GM12878 (cell line): Measurements from ENCODE around the gene MPDZ. TPM values are rescaled to one million over a fixed set of nuclear protein-coding genes. Genes with fewer than 3 reads are reported as not detected.

Source experiments
- ATAC-seq: fragments of 200-7000 bp; cut with Tn5 transposase; 3 replicates; pipeline ENCODE4 v1.9.1; 2020; ENCODE audit warnings: mild to moderate bottlenecking, moderate library complexity
- BruUV-seq: library from RNA; stranded (reverse); fragments of 400-500 nt; replicated peaks from 2 replicates; lab custom pipeline; 2021; lab: Mats Ljungman, UMichigan
- CTCF ChIA-PET: fragments of 300-600 bp; sonication (Branson Sonifier 250); formaldehyde crosslinking; extraction: SDS; loops from one replicate; lab custom pipeline; 2021; ENCODE audit warnings: inconsistent platforms; lab: Yijun Ruan, JAX
- POLR2A ChIA-PET: fragments of 350-600 bp; formaldehyde crosslinking; extraction: SDS; loops from one replicate; lab custom pipeline; 2021; ENCODE audit warnings: inconsistent platforms; lab: Charles Lee
- RAD21 ChIA-PET: fragments of 300-600 bp; sonication (Branson Sonifier 250); formaldehyde crosslinking; loops from one replicate; lab custom pipeline; 2023; ENCODE audit warnings: antibody characterized with exemption; ENCODE audit not compliant: unreplicated experiment; lab: Charles Lee
- SMC1A ChIA-PET: fragments of 300-600 bp; sonication (Branson Sonifier 250); formaldehyde crosslinking; loops from one replicate; lab custom pipeline; 2023; ENCODE audit not compliant: unreplicated experiment, uncharacterized antibody; lab: Charles Lee
- DNase-seq: peaks from one replicate; pipeline ENCODE4 v3.0.0-alpha.2; 2011; ENCODE audit warnings: low read depth, low spot score
- FAIRE-seq: peaks from 3 replicates; lab custom pipeline; 2011; peaks lifted over from hg19 to GRCh38; lab: Jason Lieb, UNC
- H2AFZ ChIP-seq: 2 replicates; pipeline ENCODE4 v1.6.0; 2011; ENCODE audit warnings: low read depth, low read length, control low read depth; ENCODE audit not compliant: control insufficient read depth
- H3K27ac ChIP-seq: 2 replicates; pipeline ENCODE4 v1.5.1; 2011; ENCODE audit warnings: control low read depth; ENCODE audit not compliant: control insufficient read depth, insufficient read depth
- H3K27me3 ChIP-seq, 2 experiments: replicated peaks in 1 of 2; 2 replicates each; pipeline versions ENCODE4 v1.6.0 to v1.6.1; 2011; ENCODE audit warnings: low read length in 1 of 2; ENCODE audit not compliant: control insufficient read depth in 2 of 2, insufficient read depth in 2 of 2
- H3K36me3 ChIP-seq, 2 experiments: 2 replicates each; pipeline ENCODE4 v1.5.1; 2011; ENCODE audit warnings: low read length in 1 of 2; ENCODE audit not compliant: control insufficient read depth in 2 of 2, insufficient read depth in 2 of 2
- H3K4me1 ChIP-seq: 2 replicates; pipeline ENCODE4 v1.6.1; 2011; ENCODE audit warnings: mild to moderate bottlenecking, low read length, moderate library complexity, mixed read lengths; ENCODE audit not compliant: control insufficient read depth, insufficient read depth
- H3K4me2 ChIP-seq: 2 replicates; pipeline ENCODE4 v1.6.0; 2011; ENCODE audit warnings: control low read depth; ENCODE audit not compliant: control insufficient read depth, insufficient read depth
- H3K4me3 ChIP-seq: fragments of 200-600 bp; sonication (generic); 2 replicates; pipeline ENCODE4 v1.5.1; 2016
- H3K79me2 ChIP-seq: 2 replicates; pipeline ENCODE4 v1.6.0; 2011; ENCODE audit warnings: low read length; ENCODE audit not compliant: control insufficient read depth, insufficient read depth
- H3K9ac ChIP-seq: 2 replicates; pipeline ENCODE4 v1.8.0; 2011; ENCODE audit warnings: low read length, control low read depth, mixed read lengths; ENCODE audit not compliant: control insufficient read depth, insufficient read depth
- H3K9me3 ChIP-seq: replicated peaks from 3 replicates; pipeline ENCODE4 v1.5.1; 2011; ENCODE audit warnings: mild to moderate bottlenecking, low read length; ENCODE audit not compliant: control insufficient read depth, insufficient read depth
- H4K20me1 ChIP-seq: 2 replicates; pipeline ENCODE4 v1.6.0; 2011; ENCODE audit not compliant: control insufficient read depth, insufficient read depth
- CBFB ChIP-seq: IDR thresholded peaks from 2 replicates; pipeline ENCODE4 v1.6.1; 2016; ENCODE audit warnings: antibody characterized with exemption, low read depth
- HDAC2 ChIP-seq: fragments of 200-600 bp; sonication (generic); IDR thresholded peaks from 2 replicates; pipeline ENCODE4 v1.6.1; 2017
- HDAC6 ChIP-seq: fragments of 200-600 bp; sonication (generic); IDR thresholded peaks from one replicate; pipeline ENCODE4 v1.8.0; 2017; ENCODE audit warnings: antibody characterized with exemption; ENCODE audit not compliant: unreplicated experiment
- IRF4 ChIP-seq: IDR thresholded peaks from 2 replicates; pipeline ENCODE4 v1.6.1; 2011; ENCODE audit warnings: low read depth, low read length
- IRF5 ChIP-seq: fragments of 450-650 bp; IDR thresholded peaks from 2 replicates; pipeline ENCODE4 v1.6.1; 2017; ENCODE audit warnings: borderline replicate concordance
- NBN ChIP-seq: fragments of 450-650 bp; IDR thresholded peaks from 2 replicates; pipeline ENCODE4 v1.6.1; 2016
- NFIC ChIP-seq: IDR thresholded peaks from 2 replicates; pipeline ENCODE4 v1.6.1; 2012; ENCODE audit warnings: low read depth, mild to moderate bottlenecking, inconsistent platforms, low read length, moderate library complexity
- POLR2AphosphoS5 ChIP-seq: IDR thresholded peaks from 2 replicates; pipeline ENCODE4 v1.6.1; 2011; ENCODE audit warnings: mild to moderate bottlenecking, low read length, inconsistent platforms
- SPI1 ChIP-seq: IDR thresholded peaks from 2 replicates; pipeline ENCODE4 v1.6.1; 2011; ENCODE audit warnings: low read depth, mild to moderate bottlenecking, low read length, moderate library complexity, borderline replicate concordance; ENCODE audit not compliant: insufficient read depth
- TCF12 ChIP-seq: IDR thresholded peaks from 2 replicates; pipeline ENCODE4 v1.6.1; 2011; ENCODE audit warnings: low read depth, mild to moderate bottlenecking, low read length
- WRNIP1 ChIP-seq: IDR thresholded peaks from 2 replicates; pipeline ENCODE4 v1.6.1; 2011; ENCODE audit warnings: low read depth, low read length, improper control_type of control experiment, borderline replicate concordance
- ZNF622 ChIP-seq: fragments of 450-650 bp; IDR thresholded peaks from 2 replicates; pipeline ENCODE4 v1.6.1; 2017; ENCODE audit warnings: mild to moderate bottlenecking, inconsistent platforms
- WGBS: methylation state at CpG from one replicate; pipeline ENCODE4 v1.1.6; 2016; ENCODE audit warnings: low lambda C conversion rate; ENCODE audit not compliant: insufficient replicate concordance, insufficient coverage; ENCODE audit errors: missing lambda C conversion rate; 5-methylcytosine and 5-hydroxymethylcytosine counted together
- in situ Hi-C: fragments of 300-500 bp; cut with MboI; formaldehyde crosslinking; loops from 9 replicates; pipeline ENCODE4 v1.14.3; 2018; ENCODE audit warnings: mixed read lengths
- intact Hi-C: fragments of 100-400 bp; cut with micrococcal nuclease; formaldehyde crosslinking; loops from one replicate; pipeline ENCODE4 v1.14.2; 2022; ENCODE audit not compliant: unreplicated experiment
- polyA plus RNA-seq, 11 experiments: library from polyadenylated mRNA; depleted of rRNA in 4 of 11; unstranded in 6 of 11; stranded (reverse) in 5 of 11; fragments of >200 nt; fragmentation: Nextera tagmentation in 4 of 11; fragmentation: Illumina TruSeq in 1 of 11; extraction: Ambion mirVana in 4 of 11; extraction: Trizol in 1 of 11; gene quantifications; 1 replicate in 1 of 11; 2 replicates in 10 of 11; pipeline versions ENCODE4 v1.2.1 to v1.2.3, GENCODE V29; 2011 to 2016; ENCODE audit warnings: inconsistent platforms in 2 of 11, missing spikeins in 2 of 11, low read depth in 1 of 11
- total RNA-seq, 4 experiments: library from RNA; depleted of rRNA in 3 of 4; stranded (reverse); fragments of >200 nt in 3 of 4; fragmentation: Illumina TruSeq in 1 of 4; extraction: Trizol in 1 of 4; gene quantifications; 2 replicates each; pipeline versions ENCODE4 v1.2.1 to v1.2.3, GENCODE V29; 2013 to 2021
- TF ChIP-seq, protein P1 (sequence below): fragments of 450-650 bp; IDR thresholded peaks from 2 replicates; pipeline ENCODE4 v1.6.1; 2017; ENCODE audit warnings: mild to moderate bottlenecking, moderate library complexity
- TF ChIP-seq, protein P2 (sequence below): fragments of 150-350 bp; IDR thresholded peaks from 2 replicates; pipeline ENCODE4 v1.6.1; 2016; ENCODE audit warnings: low read depth, low read length

The MPDZ gene
- total and polyA plus RNA-seq, 10 of the 15 experiments (the other 5 are each of a cell fraction or from before 2014, with no cell fraction given), result 0.36 TPM; not detected in 9

GRCh38 chr9:13111778-13112177 is 167.7 kb downstream of the MPDZ start:
- Histone ChIP-seq H3K27me3 (no peaks in the 10 kb centered on the region), H4K20me1 (no peaks in the 10 kb centered on the region), H3K9me3 (no peaks in the 10 kb centered on the region), H3K4me1 (no peaks in the 10 kb centered on the region), H3K79me2 (no peaks in the 10 kb centered on the region), H3K4me2 (no peak overlapping the region), H3K4me3 (no peak overlapping the region), H2AFZ (no peak overlapping the region), H3K27ac (no peak overlapping the region), H3K9ac (no peak overlapping the region), H3K36me3 (no peaks in the 10 kb centered on the region)
- ChIA-PET CTCF (no interaction called here), SMC1A (no interaction called here), RAD21 (no interaction called here), POLR2A (no interaction called here)
- no TSS peak for BruUV-seq
- intact Hi-C loops (no loop called here), in situ Hi-C loops (no loop called here)
- FAIRE-seq, result no peak
- WGBS, result 11% methylated on average over 2 of the region's 2 CpGs
- TF ChIP-seq IRF5, result no peak
- no peak for TF ChIP-seq POLR2AphosphoS5
- no peak for TF ChIP-seq HDAC2
- no peak for TF ChIP-seq IRF4
- no peak for TF ChIP-seq SPI1
- no peak for TF ChIP-seq ZNF622
- TF ChIP-seq NBN, result no peak
- TF ChIP-seq HDAC6, result no peak
- TF ChIP-seq WRNIP1, result no peak
- TF ChIP-seq NFIC, result no peak
- no peak for TF ChIP-seq CBFB
- TF ChIP-seq, protein P1, sequence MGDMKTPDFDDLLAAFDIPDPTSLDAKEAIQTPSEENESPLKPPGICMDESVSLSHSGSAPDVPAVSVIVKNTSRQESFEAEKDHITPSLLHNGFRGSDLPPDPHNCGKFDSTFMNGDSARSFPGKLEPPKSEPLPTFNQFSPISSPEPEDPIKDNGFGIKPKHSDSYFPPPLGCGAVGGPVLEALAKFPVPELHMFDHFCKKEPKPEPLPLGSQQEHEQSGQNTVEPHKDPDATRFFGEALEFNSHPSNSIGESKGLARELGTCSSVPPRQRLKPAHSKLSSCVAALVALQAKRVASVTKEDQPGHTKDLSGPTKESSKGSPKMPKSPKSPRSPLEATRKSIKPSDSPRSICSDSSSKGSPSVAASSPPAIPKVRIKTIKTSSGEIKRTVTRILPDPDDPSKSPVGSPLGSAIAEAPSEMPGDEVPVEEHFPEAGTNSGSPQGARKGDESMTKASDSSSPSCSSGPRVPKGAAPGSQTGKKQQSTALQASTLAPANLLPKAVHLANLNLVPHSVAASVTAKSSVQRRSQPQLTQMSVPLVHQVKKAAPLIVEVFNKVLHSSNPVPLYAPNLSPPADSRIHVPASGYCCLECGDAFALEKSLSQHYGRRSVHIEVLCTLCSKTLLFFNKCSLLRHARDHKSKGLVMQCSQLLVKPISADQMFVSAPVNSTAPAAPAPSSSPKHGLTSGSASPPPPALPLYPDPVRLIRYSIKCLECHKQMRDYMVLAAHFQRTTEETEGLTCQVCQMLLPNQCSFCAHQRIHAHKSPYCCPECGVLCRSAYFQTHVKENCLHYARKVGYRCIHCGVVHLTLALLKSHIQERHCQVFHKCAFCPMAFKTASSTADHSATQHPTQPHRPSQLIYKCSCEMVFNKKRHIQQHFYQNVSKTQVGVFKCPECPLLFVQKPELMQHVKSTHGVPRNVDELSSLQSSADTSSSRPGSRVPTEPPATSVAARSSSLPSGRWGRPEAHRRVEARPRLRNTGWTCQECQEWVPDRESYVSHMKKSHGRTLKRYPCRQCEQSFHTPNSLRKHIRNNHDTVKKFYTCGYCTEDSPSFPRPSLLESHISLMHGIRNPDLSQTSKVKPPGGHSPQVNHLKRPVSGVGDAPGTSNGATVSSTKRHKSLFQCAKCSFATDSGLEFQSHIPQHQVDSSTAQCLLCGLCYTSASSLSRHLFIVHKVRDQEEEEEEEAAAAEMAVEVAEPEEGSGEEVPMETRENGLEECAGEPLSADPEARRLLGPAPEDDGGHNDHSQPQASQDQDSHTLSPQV, result no peak
- TF ChIP-seq, protein P2, sequence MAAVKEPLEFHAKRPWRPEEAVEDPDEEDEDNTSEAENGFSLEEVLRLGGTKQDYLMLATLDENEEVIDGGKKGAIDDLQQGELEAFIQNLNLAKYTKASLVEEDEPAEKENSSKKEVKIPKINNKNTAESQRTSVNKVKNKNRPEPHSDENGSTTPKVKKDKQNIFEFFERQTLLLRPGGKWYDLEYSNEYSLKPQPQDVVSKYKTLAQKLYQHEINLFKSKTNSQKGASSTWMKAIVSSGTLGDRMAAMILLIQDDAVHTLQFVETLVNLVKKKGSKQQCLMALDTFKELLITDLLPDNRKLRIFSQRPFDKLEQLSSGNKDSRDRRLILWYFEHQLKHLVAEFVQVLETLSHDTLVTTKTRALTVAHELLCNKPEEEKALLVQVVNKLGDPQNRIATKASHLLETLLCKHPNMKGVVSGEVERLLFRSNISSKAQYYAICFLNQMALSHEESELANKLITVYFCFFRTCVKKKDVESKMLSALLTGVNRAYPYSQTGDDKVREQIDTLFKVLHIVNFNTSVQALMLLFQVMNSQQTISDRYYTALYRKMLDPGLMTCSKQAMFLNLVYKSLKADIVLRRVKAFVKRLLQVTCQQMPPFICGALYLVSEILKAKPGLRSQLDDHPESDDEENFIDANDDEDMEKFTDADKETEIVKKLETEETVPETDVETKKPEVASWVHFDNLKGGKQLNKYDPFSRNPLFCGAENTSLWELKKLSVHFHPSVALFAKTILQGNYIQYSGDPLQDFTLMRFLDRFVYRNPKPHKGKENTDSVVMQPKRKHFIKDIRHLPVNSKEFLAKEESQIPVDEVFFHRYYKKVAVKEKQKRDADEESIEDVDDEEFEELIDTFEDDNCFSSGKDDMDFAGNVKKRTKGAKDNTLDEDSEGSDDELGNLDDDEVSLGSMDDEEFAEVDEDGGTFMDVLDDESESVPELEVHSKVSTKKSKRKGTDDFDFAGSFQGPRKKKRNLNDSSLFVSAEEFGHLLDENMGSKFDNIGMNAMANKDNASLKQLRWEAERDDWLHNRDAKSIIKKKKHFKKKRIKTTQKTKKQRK, result no peak
- no peak for TF ChIP-seq TCF12
- DNase-seq, result no peak
- ATAC-seq, result no peak
